ENCODE results near the gene CACNA1C. TPM values are rescaled to one million over a fixed set of nuclear protein-coding genes. Genes with fewer than 3 reads are reported as not detected.

Gene CACNA1C
- total and polyA plus RNA-seq, 2 donors (not counting 1 experiment from before 2014, with no cell fraction given) = 7.6 to 11.4 TPM

DNA sequence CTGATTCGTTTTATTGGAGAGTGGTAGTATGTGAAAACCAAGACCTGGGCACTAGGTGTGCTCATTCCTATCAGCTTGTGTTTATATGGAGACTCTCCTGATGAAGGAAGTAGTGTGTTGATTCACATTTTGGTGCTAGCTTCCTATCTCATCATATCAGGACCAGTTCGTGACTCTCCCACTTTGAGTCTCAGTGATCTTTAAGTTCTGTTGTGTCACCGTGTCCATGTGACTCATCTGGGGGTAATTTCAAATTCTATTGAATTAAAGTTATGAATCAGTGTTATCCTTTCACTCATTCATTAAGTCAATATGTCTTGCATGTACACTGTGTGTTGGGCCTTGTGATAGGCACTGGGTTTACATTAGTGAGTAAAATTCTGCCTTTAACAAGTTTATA is 180.2 kb downstream of the CACNA1C start:
- no peaks in the 10 kb centered on the region for H3K4me1 ChIP-seq (ENCODE audit: control insufficient read depth, extremely low read depth, insufficient read depth, low read length)
- H3K9ac ChIP-seq (ENCODE audit: insufficient read depth, low read length) = no peak overlapping the region
- H3K4me3 ChIP-seq (replicated peaks in 1 of 4; ENCODE audit: control extremely low read depth in 1 of 4, insufficient read depth in 1 of 4, low read depth in 3 of 4, low read length in 4 of 4) = no peak overlapping the region
- no peaks in the 10 kb centered on the region for H3K36me3 ChIP-seq (ENCODE audit: control insufficient read depth, insufficient read depth, low read length)
- H3K9me3 ChIP-seq (ENCODE audit: control insufficient read depth, insufficient read depth, low read depth, low read length) = no peaks in the 10 kb centered on the region
- no peak overlapping the region for H2AFZ ChIP-seq (ENCODE audit: low read length)
- no peak overlapping the region for H3K27ac ChIP-seq (ENCODE audit: insufficient read depth, low read length)
- no peak overlapping the region for H3K4me2 ChIP-seq (ENCODE audit: extremely low read depth, insufficient read depth, low read length)
- no peaks in the 10 kb centered on the region for H3K27me3 ChIP-seq (ENCODE audit: control insufficient read depth, insufficient read depth, low read length)
- TF ChIP-seq EZH2 (IDR thresholded peaks at IDR 0.05; ENCODE audit: low read length, missing control alignments) = no peak
- TF ChIP-seq CTCF (conservative IDR thresholded peaks at IDR 0.05 in 1 of 2, IDR thresholded peaks at IDR 0.05 in 1 of 2; ENCODE audit: low read depth in 1 of 2, low read length in 2 of 2) = no peak
- H4K20me1 ChIP-seq (ENCODE audit: control insufficient read depth, extremely low read depth, insufficient read depth, low read length) = no peaks in the 10 kb centered on the region
- H3K79me2 ChIP-seq (ENCODE audit: control insufficient read depth, insufficient read depth, low read length) = no peaks in the 10 kb centered on the region
- peak in 1 of 2 donors; percentile 43 for DNase-seq (ENCODE audit: low read depth in 2 of 2)

GRCh38 chr12:2234091-2234490 is 181.3 kb downstream of the CACNA1C start:
- H3K4me2 ChIP-seq (ENCODE audit: extremely low read depth, insufficient read depth, low read length) = no peak overlapping the region
- no peaks in the 10 kb centered on the region for H3K79me2 ChIP-seq (ENCODE audit: control insufficient read depth, insufficient read depth, low read length)
- H3K27ac ChIP-seq (ENCODE audit: insufficient read depth, low read length) = no peak overlapping the region
- H2AFZ ChIP-seq (ENCODE audit: low read length) = no peak overlapping the region
- H3K4me1 ChIP-seq (ENCODE audit: control insufficient read depth, extremely low read depth, insufficient read depth, low read length) = no peaks in the 10 kb centered on the region
- TF ChIP-seq EZH2 (IDR thresholded peaks at IDR 0.05; ENCODE audit: low read length, missing control alignments) = no peak
- no peak for TF ChIP-seq CTCF (conservative IDR thresholded peaks at IDR 0.05 in 1 of 2, IDR thresholded peaks at IDR 0.05 in 1 of 2; ENCODE audit: low read depth in 1 of 2, low read length in 2 of 2)
- H3K36me3 ChIP-seq (ENCODE audit: control insufficient read depth, insufficient read depth, low read length) = no peaks in the 10 kb centered on the region
- H3K4me3 ChIP-seq (replicated peaks in 1 of 4; ENCODE audit: control extremely low read depth in 1 of 4, insufficient read depth in 1 of 4, low read depth in 3 of 4, low read length in 4 of 4) = no peak overlapping the region
- H4K20me1 ChIP-seq (ENCODE audit: control insufficient read depth, extremely low read depth, insufficient read depth, low read length) = no peaks in the 10 kb centered on the region
- H3K9me3 ChIP-seq (ENCODE audit: control insufficient read depth, insufficient read depth, low read depth, low read length) = no peaks in the 10 kb centered on the region
- H3K27me3 ChIP-seq (ENCODE audit: control insufficient read depth, insufficient read depth, low read length) = no peaks in the 10 kb centered on the region
- H3K9ac ChIP-seq (ENCODE audit: insufficient read depth, low read length) = no peak overlapping the region
- no peak for DNase-seq (ENCODE audit: low read depth in 2 of 2)

- H3K27ac ChIP-seq (ENCODE audit: insufficient read depth, low read length) = no peak overlapping the region
- no peaks in the 10 kb centered on the region for H3K9me3 ChIP-seq (ENCODE audit: control insufficient read depth, insufficient read depth, low read depth, low read length)
- no peak for DNase-seq (ENCODE audit: low read depth in 2 of 2)
- H3K9ac ChIP-seq (ENCODE audit: insufficient read depth, low read length) = no peak overlapping the region
- H3K4me2 ChIP-seq (ENCODE audit: extremely low read depth, insufficient read depth, low read length) = no peak overlapping the region
- TF ChIP-seq EZH2 (IDR thresholded peaks at IDR 0.05; ENCODE audit: low read length, missing control alignments) (no peak), CTCF (conservative IDR thresholded peaks at IDR 0.05 in 1 of 2, IDR thresholded peaks at IDR 0.05 in 1 of 2; ENCODE audit: low read depth in 1 of 2, low read length in 2 of 2) (no peak)
- H3K4me1 ChIP-seq (ENCODE audit: control insufficient read depth, extremely low read depth, insufficient read depth, low read length) = no peaks in the 10 kb centered on the region
- H3K36me3 ChIP-seq (ENCODE audit: control insufficient read depth, insufficient read depth, low read length) = no peaks in the 10 kb centered on the region
- H3K79me2 ChIP-seq (ENCODE audit: control insufficient read depth, insufficient read depth, low read length) = no peaks in the 10 kb centered on the region
- no peak overlapping the region for H3K4me3 ChIP-seq (replicated peaks in 1 of 4; ENCODE audit: control extremely low read depth in 1 of 4, insufficient read depth in 1 of 4, low read depth in 3 of 4, low read length in 4 of 4)
- no peaks in the 10 kb centered on the region for H4K20me1 ChIP-seq (ENCODE audit: control insufficient read depth, extremely low read depth, insufficient read depth, low read length)
- no peaks in the 10 kb centered on the region for H3K27me3 ChIP-seq (ENCODE audit: control insufficient read depth, insufficient read depth, low read length)
- no peak overlapping the region for H2AFZ ChIP-seq (ENCODE audit: low read length)
Observed at GRCh38 chr12:2234646-2235350, 182.0 kb downstream of the CACNA1C start.
